Liver (tissue), 3 donors: Measurements from ENCODE around the gene ATP2C2.

Experiments
- FOXA2 ChIP-seq: IDR thresholded peaks from 2 replicates; pipeline ENCODE4 v1.6.1; 2016; ENCODE audit warnings: antibody characterized with exemption
- GABPA ChIP-seq, 2 donors: IDR thresholded peaks in 1 of 2; conservative IDR thresholded peaks in 1 of 2; 2 replicates each; pipeline ENCODE4 v1.6.1; 2016; ENCODE audit warnings: antibody characterized with exemption in 2 of 2, mild to moderate bottlenecking in 1 of 2, moderate library complexity in 1 of 2
- JUND ChIP-seq, 2 donors: IDR thresholded peaks; 2 replicates each; pipeline ENCODE4 v1.6.1; 2016; ENCODE audit warnings: antibody characterized with exemption in 2 of 2
- NR2F2 ChIP-seq: IDR thresholded peaks from 2 replicates; pipeline ENCODE4 v1.6.1; 2016; ENCODE audit warnings: antibody characterized with exemption
- TF ChIP-seq, protein P1 (sequence below): fragments of 150-350 bp; IDR thresholded peaks from 2 replicates; pipeline ENCODE4 v1.5.1; 2017; ENCODE audit warnings: improper control_type of control experiment, low read depth, low read length; ENCODE audit not compliant: missing input control
- TF ChIP-seq, protein P2 (sequence below): IDR thresholded peaks from 2 replicates; pipeline ENCODE4 v1.6.1; 2016; ENCODE audit warnings: antibody characterized with exemption
- donor health status: healthy.
- donor health status: healthy.

DNA sequence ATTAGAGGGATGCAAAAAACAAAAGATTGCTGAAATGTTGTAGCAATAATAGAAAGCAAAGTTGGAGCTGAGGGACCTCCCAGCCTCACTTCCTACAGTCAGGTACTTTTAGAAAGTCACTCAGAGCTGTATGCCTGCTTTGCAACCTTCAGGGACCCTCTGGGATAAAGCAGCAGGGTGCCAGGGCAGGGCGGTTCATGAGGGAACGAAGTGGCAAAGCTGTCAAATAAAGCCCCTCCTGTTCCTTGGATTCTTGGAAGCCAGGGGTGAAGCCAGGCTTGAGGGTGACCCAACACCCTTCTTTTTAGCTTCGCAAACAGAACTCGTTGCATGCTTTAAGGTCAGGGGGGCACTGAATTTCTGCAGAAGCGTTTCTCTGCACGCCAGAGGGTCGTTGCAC lies 767 bp downstream of the ATP2C2 start:
- TF ChIP-seq, protein P1, sequence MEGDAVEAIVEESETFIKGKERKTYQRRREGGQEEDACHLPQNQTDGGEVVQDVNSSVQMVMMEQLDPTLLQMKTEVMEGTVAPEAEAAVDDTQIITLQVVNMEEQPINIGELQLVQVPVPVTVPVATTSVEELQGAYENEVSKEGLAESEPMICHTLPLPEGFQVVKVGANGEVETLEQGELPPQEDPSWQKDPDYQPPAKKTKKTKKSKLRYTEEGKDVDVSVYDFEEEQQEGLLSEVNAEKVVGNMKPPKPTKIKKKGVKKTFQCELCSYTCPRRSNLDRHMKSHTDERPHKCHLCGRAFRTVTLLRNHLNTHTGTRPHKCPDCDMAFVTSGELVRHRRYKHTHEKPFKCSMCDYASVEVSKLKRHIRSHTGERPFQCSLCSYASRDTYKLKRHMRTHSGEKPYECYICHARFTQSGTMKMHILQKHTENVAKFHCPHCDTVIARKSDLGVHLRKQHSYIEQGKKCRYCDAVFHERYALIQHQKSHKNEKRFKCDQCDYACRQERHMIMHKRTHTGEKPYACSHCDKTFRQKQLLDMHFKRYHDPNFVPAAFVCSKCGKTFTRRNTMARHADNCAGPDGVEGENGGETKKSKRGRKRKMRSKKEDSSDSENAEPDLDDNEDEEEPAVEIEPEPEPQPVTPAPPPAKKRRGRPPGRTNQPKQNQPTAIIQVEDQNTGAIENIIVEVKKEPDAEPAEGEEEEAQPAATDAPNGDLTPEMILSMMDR, result no peak
- TF ChIP-seq FOXA2 (no peak), NR2F2 (no peak), GABPA (IDR thresholded peaks at IDR 0.05 in 1 of 2, conservative IDR thresholded peaks at IDR 0.05 in 1 of 2) (no peak), JUND (IDR thresholded peaks at IDR 0.05) (no peak)
- TF ChIP-seq, protein P2, sequence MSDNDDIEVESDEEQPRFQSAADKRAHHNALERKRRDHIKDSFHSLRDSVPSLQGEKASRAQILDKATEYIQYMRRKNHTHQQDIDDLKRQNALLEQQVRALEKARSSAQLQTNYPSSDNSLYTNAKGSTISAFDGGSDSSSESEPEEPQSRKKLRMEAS, result no peak
